Activated CD4-positive, alpha-beta T cell treated with anti-CD3 and anti-CD28 coated beads for 1 hour (primary cell): ENCODE results near the gene INAFM2.

Experiments
- DNase-seq: peaks from one replicate; pipeline ENCODE4 v3.0.0-alpha.2; 2020

Gene INAFM2

GRCh38 chr15:40365624-40366456 is 42.3 kb downstream of the INAFM2 start:
- no peak for DNase-seq

- no peak for DNase-seq
Observed at GRCh38 chr15:40366457-40367370, 43.2 kb downstream of the INAFM2 start.

DNA sequence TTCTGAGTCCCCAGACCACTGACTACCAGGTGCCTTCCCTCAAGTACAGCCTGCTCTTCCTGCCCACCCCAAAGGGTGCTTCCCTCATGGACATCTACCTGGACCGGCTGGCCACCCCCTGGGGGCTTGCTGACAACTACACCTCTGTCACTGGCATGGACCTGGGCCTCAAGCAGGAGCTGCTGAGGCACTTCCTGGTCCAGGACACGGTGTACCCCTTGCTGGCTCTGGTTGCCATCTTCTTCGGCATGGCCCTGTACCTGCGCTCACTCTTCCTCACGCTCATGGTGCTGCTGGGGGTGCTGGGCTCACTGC is 43.8 kb downstream of the INAFM2 start:
- no peak for DNase-seq

- peak; percentile 79 for DNase-seq
Observed at GRCh38 chr15:40367686-40368611, 44.5 kb downstream of the INAFM2 start.

DNA sequence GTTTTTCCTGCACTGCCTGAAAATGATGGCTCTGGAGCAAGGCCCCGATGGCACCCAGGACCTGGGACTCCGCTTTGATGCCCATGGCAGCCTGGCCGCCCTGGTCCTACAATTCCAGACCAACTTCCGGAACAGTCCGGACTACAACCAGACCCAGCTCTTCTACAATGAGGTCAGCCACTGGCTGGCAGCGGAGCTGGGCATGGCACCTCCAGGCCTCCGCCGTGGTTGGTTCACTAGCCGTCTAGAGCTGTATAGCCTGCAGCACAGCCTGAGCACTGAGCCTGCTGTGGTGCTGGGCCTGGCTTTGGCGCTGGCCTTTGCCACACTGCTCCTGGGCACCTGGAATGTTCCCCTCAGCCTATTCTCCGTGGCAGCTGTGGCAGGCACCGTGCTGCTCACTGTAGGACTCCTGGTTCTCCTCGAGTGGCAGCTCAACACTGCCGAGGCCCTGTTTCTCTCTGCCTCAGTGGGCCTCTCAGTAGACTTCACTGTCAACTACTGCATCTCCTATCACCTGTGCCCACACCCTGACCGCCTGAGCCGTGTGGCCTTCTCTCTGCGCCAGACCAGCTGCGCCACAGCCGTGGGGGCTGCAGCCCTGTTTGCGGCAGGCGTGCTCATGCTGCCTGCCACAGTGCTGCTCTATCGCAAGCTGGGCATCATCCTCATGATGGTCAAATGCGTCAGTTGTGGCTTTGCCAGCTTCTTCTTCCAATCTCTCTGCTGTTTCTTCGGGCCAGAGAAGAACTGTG is 45.4 kb downstream of the INAFM2 start:
- DNase-seq: no peak

GRCh38 chr15:40369474-40369869 is 46.0 kb downstream of the INAFM2 start:
- DNase-seq: no peak

- no peak for DNase-seq
Observed at GRCh38 chr15:40369971-40370370, 46.5 kb downstream of the INAFM2 start.

DNA sequence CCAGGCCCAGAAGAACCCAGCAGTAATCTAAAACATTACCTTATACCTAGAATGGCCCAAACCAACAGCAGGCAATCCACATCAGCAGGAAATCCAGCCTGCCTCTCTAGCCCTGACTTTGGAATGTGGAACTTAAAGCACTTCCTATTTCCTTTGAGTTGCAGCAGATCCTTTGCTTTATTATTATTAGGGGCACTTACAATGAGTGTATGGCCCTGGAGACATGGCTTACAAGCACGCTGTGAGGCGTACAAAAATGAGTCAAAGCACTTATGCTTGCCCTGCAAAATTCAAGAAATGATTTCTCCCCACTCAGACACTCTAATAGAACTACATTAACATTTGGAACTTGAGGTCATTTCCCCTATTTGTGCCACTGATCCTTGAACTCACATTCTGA is 49.5 kb downstream of the INAFM2 start:
- DNase-seq: no peak
